T-helper 2 cell (primary cell): ENCODE measurements around the gene RPS27A.
"Not testable (repeated sequence)": the region's sequence is repeated elsewhere in the genome, so short reads cannot be mapped to it uniquely, and the experiment has no call there.

Source experiments
- DNase-seq, 5 experiments: peaks; one replicate each; pipeline versions ENCODE4 v3.0.0 to v3.0.0-alpha.2; 2012 to 2022
- total RNA-seq, 2 donors: gene quantifications; one replicate each; lab custom pipeline; 2026; lab: John Stamatoyannopoulos, UW

Gene RPS27A
- total RNA-seq = 971 to 1,548 reads per million in 2 donors

DNA sequence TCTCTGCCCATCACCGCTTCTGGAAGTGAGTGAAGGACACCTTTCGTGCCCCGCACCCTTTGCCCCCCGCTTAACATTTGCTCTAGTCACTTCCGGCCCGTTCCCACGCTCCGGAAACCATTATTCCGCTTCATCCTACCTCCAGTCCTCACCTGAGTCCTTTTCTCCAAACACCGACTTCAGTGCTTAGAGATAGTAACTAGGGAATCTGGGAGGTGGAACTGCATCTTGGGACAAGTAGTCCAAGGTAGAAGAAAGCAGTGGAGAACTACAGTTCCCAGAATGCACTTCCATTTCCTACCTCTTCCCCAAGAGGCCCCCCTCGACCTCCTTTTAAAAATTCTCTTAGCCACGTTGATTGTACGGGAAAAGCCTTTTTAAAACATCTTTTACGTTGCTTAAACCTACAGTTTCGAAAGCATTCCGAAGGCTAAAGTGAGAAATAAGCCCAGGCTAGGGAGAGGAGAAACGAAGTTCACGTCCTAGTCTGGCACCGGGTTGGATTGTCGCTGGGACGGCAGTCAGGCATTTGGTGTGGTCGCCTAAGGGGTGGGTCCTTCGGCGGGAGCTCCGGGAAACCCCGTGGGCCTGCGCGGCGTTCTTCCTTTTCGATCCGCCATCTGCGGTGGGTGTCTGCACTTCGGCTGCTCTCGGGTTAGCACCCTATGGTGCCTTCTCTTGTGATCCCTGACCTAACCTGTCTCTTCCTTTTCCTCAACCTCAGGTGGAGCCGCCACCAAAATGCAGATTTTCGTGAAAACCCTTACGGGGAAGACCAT is at the start of gene RPS27A, which contains the start of gene CLHC1:
RPS27A (plus strand) TSS at position 605 of the 779 bp plus-strand sequence; CDS start at position 742, 137 bp downstream.
CLHC1 (minus strand) TSS at position 210 of the 779 bp plus-strand sequence. CDS start 9,882 bp downstream, outside the sequence.
- DNase-seq = peak; percentile 84 to 94 (median 91)

- not testable (repeated sequence) for DNase-seq
Observed at GRCh38 chr2:55186837-55187236, 45.7 kb upstream of the RPS27A start.

DNA sequence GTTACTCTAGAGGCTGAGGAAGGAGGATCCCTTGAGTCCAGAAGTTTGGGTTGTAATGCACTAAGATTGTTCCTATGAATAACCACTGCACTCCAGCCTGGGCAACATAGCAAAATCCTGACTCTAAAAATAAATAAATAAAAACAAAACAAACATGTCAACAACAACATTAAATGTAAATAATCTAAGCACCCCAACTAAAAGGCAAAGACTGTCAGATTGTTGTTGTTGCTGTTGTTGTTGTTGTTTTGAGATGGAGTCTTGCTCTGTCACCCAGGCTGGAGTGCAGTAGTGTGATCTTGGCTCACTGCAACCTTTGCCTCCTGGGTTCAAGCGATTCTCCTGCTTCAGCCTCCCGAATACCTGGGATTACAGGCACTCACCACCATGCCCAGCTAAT is 40.6 kb upstream of the RPS27A start:
- not testable (repeated sequence) for DNase-seq

GRCh38 chr2:55196526-55196925 is 36.0 kb upstream of the RPS27A start:
- DNase-seq = no peak

DNA sequence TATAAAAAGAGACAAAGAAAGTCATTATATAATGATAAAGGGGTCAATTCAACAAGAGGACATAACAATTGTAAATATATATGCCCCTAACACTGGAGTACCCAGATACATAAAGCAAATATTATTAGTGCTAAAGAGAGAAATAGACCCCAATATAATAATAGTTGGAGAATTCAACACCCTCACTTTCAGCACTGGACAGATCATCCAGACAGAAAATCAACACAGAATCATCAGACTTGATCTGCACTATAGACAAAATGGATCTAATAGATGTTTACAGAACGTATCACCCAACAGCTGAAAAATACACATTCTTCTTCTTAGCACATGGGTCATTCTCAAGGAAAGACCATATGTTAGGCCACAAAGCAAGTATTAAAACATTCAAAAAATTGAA is 32.1 kb upstream of the RPS27A start:
- no peak for DNase-seq

DNA sequence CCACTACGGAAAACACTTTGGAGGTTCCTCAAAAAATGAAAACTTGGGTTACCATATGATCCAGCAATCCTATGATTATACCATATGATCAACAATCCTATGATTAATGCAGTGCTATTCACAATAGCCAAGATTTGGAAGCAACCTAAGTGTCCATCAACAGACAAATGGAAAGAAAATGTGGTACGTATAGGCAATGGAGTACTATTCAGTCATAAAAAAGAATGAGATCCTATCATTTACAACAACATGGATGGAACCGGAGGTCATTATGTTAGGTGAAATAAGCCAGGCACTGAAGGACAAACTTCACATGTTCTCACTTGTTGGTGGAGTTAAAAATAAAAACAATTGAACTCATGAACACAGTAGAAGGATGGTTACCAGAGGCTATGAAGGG is 28.0 kb upstream of the RPS27A start:
- DNase-seq = no peak

- no peak for DNase-seq
Observed at GRCh38 chr2:55204950-55205349, 27.5 kb upstream of the RPS27A start.

- DNase-seq = no peak
Observed at GRCh38 chr2:55213822-55214221, 18.7 kb upstream of the RPS27A start.

DNA sequence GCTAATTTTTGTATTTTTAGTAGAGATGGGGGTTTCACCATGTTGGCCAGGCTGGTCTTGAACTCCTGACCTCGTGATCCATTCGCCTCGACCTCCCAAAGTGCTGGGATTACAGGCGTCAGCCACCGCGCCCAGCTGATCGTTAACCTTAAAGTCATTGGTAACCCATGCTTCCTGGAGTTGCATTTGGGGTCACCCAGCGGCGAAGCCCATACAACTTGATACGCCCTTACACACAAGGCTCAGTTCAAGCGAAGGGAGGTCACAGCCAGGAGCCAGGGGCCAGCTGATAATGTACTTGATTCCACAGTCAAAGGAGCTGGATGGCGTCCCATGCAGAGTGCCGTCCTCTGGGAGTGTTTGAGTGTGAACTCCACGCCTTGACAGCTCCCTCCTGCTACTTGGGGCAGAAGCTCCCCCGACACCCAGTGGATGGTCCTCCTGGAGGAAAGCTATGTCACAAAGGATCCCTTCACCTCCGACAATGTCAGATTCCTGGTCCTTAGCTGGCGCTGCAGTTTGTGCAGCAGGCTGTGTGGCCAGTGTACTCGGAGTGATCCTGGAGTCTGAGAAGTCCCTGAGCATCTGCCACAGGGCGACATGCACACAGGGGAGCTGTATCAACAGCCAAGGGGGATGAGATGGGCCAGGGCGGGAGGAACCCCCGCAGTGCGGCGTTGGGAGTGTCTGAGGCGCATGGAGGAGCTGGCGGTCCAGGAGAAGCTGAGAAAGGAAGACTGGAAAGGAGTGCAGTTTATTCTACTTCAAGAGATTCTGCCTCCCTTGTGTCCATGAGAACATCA is 8.3 kb upstream of the RPS27A start:
- DNase-seq = no peak

DNA sequence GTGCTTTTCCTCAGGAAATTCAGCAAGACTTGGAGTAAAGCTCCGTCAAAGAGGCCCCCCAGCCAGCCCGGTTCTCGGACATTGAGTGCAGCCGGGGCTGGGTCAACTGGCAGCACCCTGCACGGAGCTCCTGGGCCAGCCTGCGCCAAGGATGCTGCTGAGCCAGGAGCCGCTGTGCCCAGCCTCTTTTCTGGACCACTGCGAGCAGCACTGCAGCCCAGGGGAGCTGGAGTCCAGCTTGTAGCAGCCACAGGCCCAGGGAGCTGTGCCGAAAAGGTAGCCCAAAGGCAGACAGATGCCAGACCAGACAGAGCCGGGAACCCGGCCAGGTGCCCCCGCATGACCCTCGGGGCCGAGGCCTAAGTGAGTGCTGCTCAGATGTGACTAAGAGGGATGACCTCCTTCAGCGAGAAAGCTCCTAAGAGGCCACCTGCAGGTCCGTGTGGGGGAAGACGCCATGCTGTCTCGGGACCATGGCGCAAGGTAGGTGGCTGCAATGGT is 7.7 kb upstream of the RPS27A start:
- DNase-seq = no peak

DNA sequence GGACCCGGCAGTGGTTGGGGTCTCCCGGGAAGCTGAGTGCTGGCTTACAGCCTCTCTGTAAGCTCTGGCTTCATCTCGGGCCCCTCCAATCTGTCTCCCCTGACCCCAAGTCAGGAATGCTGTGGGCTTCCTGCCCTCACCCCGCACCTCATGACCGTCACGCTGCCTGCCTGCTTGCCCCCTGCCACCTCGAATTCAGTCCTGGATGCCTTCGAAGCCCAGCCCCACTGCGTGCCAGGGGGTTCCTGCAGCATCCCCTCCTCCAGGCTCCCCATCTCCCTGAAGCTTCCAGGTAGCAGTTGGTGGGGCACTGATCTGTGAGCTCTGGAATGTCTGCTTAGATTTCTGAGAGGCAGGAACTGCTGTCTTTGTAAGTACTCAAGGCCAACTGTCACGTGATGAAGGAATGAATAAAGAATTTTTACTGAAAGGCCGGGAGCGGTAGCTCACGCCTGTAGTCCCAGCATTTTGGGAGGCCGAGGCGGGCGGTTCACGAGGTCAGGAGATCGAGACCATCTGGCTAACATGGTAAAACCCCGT is 6.9 kb upstream of the RPS27A start:
- DNase-seq = no peak

- peak in 1 of 5 experiments; percentile 42 for DNase-seq
Observed at GRCh38 chr2:55227437-55228225, 4.9 kb upstream of the RPS27A start.

GRCh38 chr2:55228226-55228563 is 4.3 kb upstream of the RPS27A start:
- DNase-seq = no peak

GRCh38 chr2:55229221-55229620 is 3.3 kb upstream of the RPS27A start:
- no peak for DNase-seq

GRCh38 chr2:55230551-55230950 is 1.9 kb upstream of the RPS27A start:
- no peak for DNase-seq

DNA sequence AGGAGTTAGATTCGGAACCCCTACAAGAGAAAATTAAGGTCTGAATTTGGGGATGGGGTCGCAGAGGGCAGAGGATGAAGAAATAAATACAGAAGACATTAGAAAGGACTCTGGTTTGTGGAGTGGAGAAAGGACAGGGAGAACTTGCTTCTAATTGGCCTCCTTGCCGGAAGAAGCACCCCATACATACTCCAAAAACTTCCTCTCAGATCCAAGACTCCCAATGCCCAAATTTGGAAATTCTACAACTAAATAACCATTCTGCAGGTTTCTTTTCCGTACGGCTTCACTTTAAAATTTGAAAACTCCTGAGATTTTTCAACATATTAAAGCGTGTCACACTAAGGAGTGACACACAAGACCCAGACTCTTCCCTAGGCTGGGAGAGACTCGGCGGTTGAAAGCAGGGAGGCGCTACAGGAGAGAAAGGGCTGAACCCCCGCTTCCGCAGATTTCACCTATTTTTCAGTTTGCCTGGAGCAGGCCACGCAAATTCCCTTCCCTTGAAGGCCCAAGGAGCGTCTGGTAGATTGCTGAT is 873 bp upstream of the RPS27A start:
- no peak for DNase-seq

DNA sequence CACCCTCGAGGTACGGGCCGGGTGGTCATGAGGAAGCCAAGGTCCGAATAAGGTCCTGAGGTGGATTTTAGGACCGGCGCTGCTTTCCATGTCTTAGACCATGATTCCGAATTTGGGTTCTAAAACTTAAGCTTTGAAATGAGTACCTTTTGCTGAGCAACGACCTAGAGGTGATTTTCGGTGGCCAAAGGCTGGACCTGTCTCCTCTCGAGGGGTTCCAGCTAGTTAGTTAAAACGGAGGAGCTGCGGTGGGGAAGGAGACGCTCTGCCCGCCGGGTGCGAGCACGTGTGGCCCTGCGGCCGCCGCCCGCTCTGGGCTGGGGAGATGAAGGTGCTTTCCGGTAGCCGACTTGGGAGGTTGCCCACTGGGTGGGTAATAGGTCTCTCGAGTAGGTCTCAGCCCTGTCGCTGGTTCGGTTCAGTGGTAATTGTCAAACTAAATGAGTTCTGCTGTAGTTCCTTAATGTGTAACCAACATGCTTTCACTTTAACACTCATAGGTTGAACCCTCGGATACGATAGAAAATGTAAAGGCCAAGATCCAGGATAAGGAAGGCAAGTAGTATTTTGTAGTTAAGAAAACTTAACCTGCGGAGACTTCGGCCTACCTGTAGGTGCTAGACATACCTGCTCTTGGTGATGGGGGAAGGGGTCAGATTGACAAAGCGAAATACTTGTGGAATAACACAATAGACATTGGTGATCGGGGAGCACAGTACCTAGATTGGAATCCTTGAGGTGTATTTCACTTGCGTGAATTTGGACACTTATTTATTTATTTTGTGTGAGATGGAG is 572 bp downstream of the RPS27A start:
- DNase-seq = peak; percentile 23 to 76 (median 51)

DNA sequence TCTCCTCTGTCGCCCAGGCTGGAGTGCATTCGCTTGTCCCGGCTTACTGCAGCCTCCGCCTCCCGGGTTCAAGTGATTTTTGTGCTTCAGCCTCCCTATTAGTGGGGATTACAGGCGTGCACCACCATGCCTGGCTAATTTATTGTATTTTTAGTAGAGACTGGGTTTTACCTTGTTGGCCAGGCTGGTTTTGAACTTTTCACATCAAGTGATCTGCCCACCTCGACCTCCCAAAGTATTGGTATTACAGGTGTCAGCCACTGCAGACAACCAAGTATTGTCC is 1.1 kb downstream of the RPS27A start:
- no peak for DNase-seq

GRCh38 chr2:55235724-55236538 is 3.4 kb downstream of the RPS27A start:
- no peak for DNase-seq

GRCh38 chr2:55236992-55237543 is 4.6 kb downstream of the RPS27A start:
- no peak for DNase-seq
